ENCODE results near the gene SRGAP2.
"Not testable (repeated sequence)": the region's sequence is repeated elsewhere in the genome, so short reads cannot be mapped to it uniquely, and the experiment has no call there.

Gene SRGAP2

DNA sequence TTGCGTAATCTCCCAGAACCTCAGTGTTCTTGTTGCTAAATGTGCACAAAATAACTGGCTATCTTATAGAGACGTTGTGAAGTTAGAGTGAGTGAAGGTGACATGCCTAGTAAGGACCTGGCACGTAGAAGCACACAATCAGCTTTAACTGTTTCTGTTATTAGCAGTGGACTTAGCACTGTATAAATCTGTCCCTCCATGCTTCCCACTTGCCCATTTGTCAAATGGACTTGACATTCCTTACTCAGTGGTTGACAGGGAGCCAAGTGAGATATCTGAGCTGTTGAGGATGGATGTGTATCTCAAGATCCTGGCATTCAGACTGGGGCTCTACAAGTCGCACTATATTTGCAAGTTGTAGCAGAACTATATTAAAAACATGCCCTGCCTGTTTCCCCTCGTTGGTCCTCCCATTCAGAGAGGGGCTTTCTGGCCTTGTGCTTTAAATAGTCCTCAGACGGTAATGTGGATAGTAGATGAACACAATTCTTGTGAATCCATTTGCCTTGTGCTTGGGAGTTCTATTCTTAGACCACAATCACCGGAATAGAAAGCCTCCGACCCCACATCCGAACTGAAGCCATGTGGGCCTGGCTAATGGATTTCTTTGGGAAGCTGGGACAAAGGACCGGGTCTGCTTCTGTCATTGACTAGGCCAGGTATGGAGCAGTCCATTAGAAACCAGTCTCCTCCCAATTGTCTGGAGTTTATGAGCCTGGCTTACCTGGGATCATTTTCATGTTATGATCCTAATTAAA, 43.0 kb downstream of the SRGAP2 start:
- H3K27me3 ChIP-seq; H3K27ac ChIP-seq; H3K9me3 ChIP-seq (replicated peaks in 1 of 11); H3K36me3 ChIP-seq; H3K4me2 ChIP-seq; H3K4me3 ChIP-seq; H4K20me1 ChIP-seq; H3K4me1 ChIP-seq; H3K9ac ChIP-seq: not testable (repeated sequence)

DNA sequence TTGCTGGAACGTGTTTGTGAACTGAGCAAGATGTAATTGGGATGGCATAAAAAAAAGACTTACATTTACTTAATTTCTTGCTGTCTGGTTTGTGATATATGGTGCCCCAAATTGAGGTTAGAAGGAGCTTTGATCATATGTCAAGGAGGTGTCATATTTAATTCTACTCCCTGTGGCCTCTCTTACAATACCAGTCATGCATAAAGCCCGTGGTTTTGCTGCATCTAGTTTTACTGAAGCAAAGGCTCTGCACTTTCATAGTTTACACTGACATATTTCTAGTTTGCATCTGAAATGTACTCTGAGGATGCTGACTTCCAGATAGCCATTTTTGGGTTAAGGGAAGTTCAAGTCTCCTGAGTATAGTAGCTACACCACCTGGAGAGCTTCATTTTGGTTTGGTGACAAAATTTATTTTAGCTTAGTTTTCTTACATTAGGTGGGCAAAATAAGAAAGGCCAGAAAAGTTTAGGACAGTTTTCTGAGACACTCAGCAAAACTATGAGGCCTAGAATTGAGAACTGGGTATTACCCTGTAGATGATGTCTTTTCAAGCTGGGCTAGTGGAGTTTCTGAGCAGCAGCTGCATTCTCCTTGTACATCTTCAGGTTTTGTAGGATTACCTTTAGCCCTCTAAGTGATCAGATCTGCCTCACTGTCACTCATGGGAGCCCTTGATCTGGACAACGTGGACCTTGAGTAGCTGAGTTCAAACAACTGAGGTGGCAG, 47.8 kb downstream of the SRGAP2 start:
- H3K27me3 ChIP-seq; H3K4me1 ChIP-seq; H3K9ac ChIP-seq; H3K36me3 ChIP-seq; H3K9me3 ChIP-seq (replicated peaks in 1 of 11); H3K4me3 ChIP-seq; H3K27ac ChIP-seq: not testable (repeated sequence)
- H4K20me1 ChIP-seq, result peaks cover 0 to 17% (median 0%) of the 10 kb centered on the region in 11 experiments; a peak in 3 of 22 replicates
- H3K4me2 ChIP-seq, result peak overlapping the region in 4 of 11 experiments; percentile 24 to 42 (median 29); a peak in 3 of 22 replicates

DNA sequence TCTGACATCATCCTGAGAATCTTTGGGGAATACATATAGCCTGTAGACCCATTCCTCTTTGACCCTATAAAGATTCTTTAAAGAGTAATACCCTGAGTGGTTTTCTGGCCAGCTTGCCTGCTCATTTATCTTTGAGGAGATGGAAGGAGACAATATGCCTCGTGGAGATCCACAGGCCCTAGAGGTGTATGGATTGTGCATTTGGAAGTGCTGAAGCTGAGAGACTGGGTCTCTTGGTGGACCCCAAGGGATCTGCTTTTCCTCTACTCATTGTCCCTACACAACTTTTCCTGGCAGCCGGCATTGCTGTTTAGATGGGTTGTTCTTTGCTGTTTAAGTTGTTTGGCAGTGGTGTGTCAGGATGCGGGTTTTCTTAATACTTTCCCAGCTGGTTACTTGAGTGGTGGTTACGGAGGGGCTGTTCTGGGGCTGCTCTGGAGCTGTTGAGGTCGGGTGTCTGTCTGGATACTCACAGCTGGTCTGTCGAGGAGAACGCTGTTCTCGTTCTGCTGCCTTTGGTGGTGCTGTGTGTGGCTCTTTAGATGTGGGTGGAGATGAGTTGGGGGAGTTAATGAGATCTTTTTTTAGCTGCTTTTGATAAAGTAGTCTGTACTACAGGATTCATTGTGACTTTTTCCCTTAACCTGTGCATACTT, 49.5 kb downstream of the SRGAP2 start:
- not testable (repeated sequence) for H3K27ac ChIP-seq; H3K27me3 ChIP-seq; H3K36me3 ChIP-seq; H3K4me1 ChIP-seq; H3K9ac ChIP-seq; H3K9me3 ChIP-seq (replicated peaks in 1 of 11); H3K4me3 ChIP-seq
- Histone ChIP-seq H3K4me2 (peak overlapping the region in 4 of 11 experiments; percentile 35 to 47 (median 40); a peak in 1 of 22 replicates), H4K20me1 (peaks cover 0 to 23% (median 0%) of the 10 kb centered on the region in 11 experiments; a peak in 3 of 22 replicates)

Measured in BLaER1 treated with 17β-estradiol and CSF1 and Interleukin-3, amounts not matched to agents 10 nM and 100 nM (cell line).